ENCODE measurements around the gene STRIP1. TPM values are rescaled to one million over a fixed set of nuclear protein-coding genes. Genes with fewer than 3 reads are reported as not detected.
A peak's percentile ranks its signal among the peaks of the same experiment; 100 is the strongest.
"Not testable (repeated sequence)": the region's sequence is repeated elsewhere in the genome, so short reads cannot be mapped to it uniquely, and the experiment has no call there.

The STRIP1 gene
- total RNA-seq, 1 experiment from 2014 or later = 43.2 TPM

GRCh38 chr1:110069404-110070281, 35.2 kb downstream of the STRIP1 start:
- no peak for DNase-seq (ENCODE audit: low read depth)

DNA sequence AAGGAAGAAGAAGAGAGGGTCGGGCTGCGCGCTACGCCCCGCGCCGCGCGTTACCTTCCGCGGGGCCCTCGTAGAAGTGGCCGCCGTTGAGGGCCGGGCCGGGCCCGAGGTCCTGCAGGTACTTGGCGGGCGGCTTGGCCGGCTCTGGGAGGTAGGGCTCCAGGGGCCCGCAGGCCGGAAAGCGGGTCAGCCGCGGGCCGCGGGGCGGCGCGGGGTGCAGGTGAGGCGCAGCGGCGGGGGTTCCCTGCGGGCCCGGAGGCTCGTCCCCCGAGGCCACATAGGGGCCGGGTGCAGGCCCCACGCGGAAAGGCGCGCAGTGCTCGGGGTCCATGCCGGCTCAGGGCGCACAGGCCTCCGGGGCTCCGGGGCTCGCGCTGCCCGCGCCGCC, 35.9 kb downstream of the STRIP1 start:
- no peak for DNase-seq (ENCODE audit: low read depth)

GRCh38 chr1:110070671-110071242, 36.3 kb downstream of the STRIP1 start, which contains the start of gene ALX3:
TSS of gene ALX3 (minus strand) at chr1:110070672. CDS start at chr1:110070612, 60 bp downstream.
- DNase-seq (ENCODE audit: low read depth) = no peak

DNA sequence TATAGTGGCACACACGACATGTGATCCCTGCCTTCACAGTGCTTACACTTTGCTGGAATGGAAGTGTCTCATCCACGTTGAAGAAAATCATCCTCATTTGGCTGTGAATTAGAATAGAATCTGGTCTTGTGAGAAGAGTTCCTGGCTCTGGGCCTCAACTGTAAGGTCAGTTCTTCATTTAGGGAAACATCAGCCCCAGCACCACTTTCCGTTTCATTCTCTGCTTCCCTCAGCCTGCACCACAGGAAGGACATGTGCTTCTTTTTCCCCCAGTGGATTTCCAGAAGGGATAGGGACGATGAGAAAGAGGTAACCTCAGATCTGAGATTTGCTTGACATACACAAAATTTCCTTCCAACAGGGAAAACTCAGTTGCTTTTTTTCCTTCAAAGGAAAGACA, 39.7 kb downstream of the STRIP1 start:
- no peak for DNase-seq (ENCODE audit: low read depth)

DNA sequence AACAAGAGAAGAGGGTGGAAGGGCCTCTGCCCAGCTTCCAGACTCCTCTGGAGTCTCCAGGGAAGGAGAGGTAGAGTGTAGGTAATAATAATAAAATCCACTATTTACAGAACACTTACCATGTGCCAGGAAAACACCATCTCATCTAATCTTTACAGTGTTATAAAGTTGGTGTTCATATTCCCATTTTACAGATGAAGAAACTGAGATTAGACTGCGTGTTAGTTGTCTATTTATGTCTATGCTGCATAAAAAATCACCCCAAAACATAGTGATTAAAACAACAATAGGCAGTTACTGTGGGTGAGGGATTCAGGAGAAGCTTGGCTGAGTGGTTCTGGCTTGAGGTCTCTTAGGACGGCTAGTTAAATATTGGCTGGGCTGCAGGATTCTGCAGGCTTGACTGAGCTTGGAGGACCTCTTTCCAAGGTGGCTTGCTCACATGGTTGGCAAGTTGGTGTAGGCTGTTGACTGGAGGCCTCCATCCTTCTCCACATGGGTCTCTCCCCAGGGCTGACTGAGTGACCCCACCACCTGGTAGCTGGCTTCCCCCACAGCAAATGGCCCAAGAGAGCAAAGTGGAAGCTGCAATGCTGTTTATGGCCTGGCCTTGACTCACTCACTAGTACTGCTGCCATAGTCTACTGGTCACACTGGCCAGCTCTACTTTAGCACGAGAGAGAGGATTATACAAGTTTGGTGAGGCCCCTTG, 42.5 kb downstream of the STRIP1 start:
- no peak for DNase-seq (ENCODE audit: low read depth)

- DNase-seq (ENCODE audit: low read depth) = not testable (repeated sequence)
Observed at GRCh38 chr1:110079995-110080394, 45.6 kb downstream of the STRIP1 start.

GRCh38 chr1:110081061-110081460, 46.6 kb downstream of the STRIP1 start:
- DNase-seq (ENCODE audit: low read depth) = no peak

GRCh38 chr1:110082477-110082876, 48.1 kb downstream of the STRIP1 start:
- no peak for DNase-seq (ENCODE audit: low read depth)

GRCh38 chr1:110083061-110083865, 48.8 kb downstream of the STRIP1 start:
- no peak for DNase-seq (ENCODE audit: low read depth)

GRCh38 chr1:110083866-110084226, 49.4 kb downstream of the STRIP1 start:
- DNase-seq (ENCODE audit: low read depth) = no peak

DNA sequence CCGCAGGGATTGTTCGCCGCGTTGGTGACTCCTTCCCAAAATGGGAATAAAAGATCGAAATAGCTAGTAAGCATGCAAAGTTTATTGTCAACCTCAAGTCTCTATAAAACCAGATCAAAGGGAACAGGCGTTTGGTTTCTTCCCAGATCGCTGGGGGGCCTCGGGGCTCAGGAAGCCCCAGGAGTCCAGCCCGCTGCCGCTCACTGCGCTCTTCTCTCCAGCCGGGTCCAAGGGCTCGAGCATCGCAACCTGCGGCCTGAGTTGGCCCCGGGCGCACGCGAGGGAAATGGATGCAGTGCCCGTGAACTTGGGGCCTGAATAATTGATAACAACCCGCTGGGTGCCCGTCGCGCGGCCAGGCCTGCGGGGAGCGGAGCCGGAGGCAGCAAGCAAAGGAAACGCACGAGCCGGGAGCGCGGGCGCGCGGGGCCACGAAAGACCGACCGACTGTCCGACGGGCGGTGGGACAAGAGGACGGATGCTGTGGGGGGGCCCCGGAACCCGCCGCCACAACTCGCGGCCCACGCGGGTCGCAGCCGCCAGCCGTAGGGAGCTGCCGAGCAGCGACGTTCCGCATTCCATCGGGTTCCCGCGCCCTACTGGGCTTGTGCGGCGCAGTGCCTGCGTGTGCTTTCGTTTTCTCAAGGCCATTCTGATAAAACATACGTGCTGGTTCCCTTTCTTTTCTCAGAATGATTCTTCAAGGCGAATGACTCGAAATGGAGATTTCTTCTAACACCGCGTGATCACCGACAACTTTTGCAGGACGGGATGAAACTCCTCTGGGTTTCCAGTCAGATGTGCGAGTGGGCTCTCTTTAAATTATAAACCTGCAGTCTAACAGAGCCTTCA, 50.0 kb downstream of the STRIP1 start:
- peak; percentile 66 for DNase-seq (ENCODE audit: low read depth)

- DNase-seq (ENCODE audit: low read depth) = no peak
Observed at GRCh38 chr1:110085671-110086070, 51.2 kb downstream of the STRIP1 start.

GRCh38 chr1:110086961-110087360, 52.5 kb downstream of the STRIP1 start:
- no peak for DNase-seq (ENCODE audit: low read depth)

- DNase-seq (ENCODE audit: low read depth) = peak; percentile 62
Observed at GRCh38 chr1:110087812-110088738, 53.7 kb downstream of the STRIP1 start.

DNA sequence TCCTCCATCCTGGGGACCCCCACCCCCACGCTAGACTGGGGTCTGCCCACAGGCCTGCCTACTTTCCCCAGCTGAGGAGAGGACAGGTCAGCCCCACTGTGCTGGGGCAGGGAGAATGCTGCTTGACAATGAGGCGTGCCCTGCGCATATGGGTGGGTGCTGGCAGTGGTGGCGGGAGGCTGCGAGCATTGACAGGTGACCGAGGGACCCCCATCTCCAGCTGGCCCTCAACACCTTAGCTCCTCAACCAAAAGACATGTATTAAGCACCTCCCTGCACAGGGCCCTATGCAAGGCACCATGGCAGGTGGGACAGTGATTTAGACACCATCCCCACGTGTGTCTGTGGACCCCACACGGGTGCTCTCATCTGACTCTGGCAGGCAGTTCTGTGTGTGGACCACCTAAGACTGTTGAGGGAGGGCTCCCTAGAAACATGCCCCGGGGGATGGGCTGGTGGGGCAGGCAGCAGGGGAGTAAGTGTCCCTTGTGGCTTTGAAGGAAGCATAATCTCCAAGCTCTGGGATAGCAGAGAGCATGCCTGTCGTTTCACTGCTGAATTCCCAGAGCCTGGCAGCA, 54.4 kb downstream of the STRIP1 start:
- DNase-seq (ENCODE audit: low read depth) = no peak

- no peak for DNase-seq (ENCODE audit: low read depth)
Observed at GRCh38 chr1:110089561-110090275, 55.3 kb downstream of the STRIP1 start.

- no peak for DNase-seq (ENCODE audit: low read depth)
Observed at GRCh38 chr1:110091381-110091780, 57.0 kb downstream of the STRIP1 start.

- no peak for DNase-seq (ENCODE audit: low read depth)
Observed at GRCh38 chr1:110091791-110092190, 57.4 kb downstream of the STRIP1 start.

GRCh38 chr1:110092991-110093390, 58.6 kb downstream of the STRIP1 start:
- no peak for DNase-seq (ENCODE audit: low read depth)

All from Daoy (cell line).